ENCODE measurements around the gene METTL8. TPM values are rescaled to one million over a fixed set of nuclear protein-coding genes. Genes with fewer than 3 reads are reported as not detected.
A peak's percentile ranks its signal among the peaks of the same experiment; 100 is the strongest.

METTL8 gene
- polyA plus RNA-seq, 2 of the 4 experiments (the other 2 are of a cell fraction) = 21.8 to 58.3 TPM

GRCh38 chr2:171348056-171348455, 85.7 kb downstream of the METTL8 start (continued):
- TF ChIP-seq, protein P1, sequence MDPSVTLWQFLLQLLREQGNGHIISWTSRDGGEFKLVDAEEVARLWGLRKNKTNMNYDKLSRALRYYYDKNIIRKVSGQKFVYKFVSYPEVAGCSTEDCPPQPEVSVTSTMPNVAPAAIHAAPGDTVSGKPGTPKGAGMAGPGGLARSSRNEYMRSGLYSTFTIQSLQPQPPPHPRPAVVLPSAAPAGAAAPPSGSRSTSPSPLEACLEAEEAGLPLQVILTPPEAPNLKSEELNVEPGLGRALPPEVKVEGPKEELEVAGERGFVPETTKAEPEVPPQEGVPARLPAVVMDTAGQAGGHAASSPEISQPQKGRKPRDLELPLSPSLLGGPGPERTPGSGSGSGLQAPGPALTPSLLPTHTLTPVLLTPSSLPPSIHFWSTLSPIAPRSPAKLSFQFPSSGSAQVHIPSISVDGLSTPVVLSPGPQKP (IDR thresholded peaks at IDR 0.05; ENCODE audit: low read depth, low read length) = no peak
- TF ChIP-seq ZC3H11A (IDR thresholded peaks at IDR 0.05) (no peak), BHLHE40 (IDR thresholded peaks at IDR 0.05; ENCODE audit: low read depth, low read length) (no peak), ESRRA (IDR thresholded peaks at IDR 0.05; ENCODE audit: borderline replicate concordance, low read length) (no peak)

DNA sequence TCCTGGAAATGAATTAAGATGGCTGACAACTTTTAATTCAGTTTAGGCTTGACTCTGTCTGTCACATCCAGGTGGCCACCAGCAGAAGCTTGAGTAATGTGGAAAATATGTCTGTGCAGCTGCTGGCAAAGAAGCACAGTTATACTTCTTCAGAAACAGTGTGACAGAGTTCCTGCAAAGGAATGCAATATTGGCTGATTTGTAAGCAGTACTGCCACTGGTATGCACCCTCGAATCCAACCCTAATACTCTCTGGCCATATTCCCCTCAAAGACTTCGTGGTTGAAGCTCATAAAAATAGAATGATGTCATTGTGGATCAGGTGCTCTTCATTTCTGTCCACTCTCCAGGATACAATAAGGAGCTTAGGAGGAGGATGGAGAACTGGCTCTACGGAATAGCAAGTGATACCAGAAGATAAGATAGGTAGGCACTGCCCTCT, 86.2 kb downstream of the METTL8 start:
- no peak overlapping the region for H3K4me3 ChIP-seq
- H3K4me1 ChIP-seq = peaks cover 23% of the 10 kb centered on the region
- H3K4me2 ChIP-seq = peak overlapping the region; percentile 32
- H3K27ac ChIP-seq = no peak overlapping the region
- ChIA-PET CTCF (interaction anchor here (0.6 to 1.1 kb wide), 3 partner anchors 11 to 79 kb away, joined by 3 read pairs; no protein-coding TSS in a partner anchor), POLR2A (no interaction called here)
- H3K9me3 ChIP-seq = no peaks in the 10 kb centered on the region
- TF ChIP-seq GATA3 (IDR thresholded peaks at IDR 0.05; ENCODE audit: borderline replicate concordance) (no peak), RFX5 (IDR thresholded peaks at IDR 0.05) (no peak), BCL3 (IDR thresholded peaks at IDR 0.05) (no peak), SMC3 (IDR thresholded peaks at IDR 0.05) (no peak), HES2 (IDR thresholded peaks at IDR 0.05) (no peak), JUNB (IDR thresholded peaks at IDR 0.05) (no peak), USF2 (IDR thresholded peaks at IDR 0.05) (no peak), NPAS2 (CRISPR knock-in tag; IDR thresholded peaks at IDR 0.05; ENCODE audit: borderline replicate concordance) (no peak), JUN (IDR thresholded peaks at IDR 0.05) (no peak), CBX8 (IDR thresholded peaks at IDR 0.05) (no peak), CBX2 (IDR thresholded peaks at IDR 0.05; ENCODE audit: borderline replicate concordance, low read depth) (no peak), MAX (IDR thresholded peaks at IDR 0.05) (no peak), RARB (CRISPR knock-in tag; IDR thresholded peaks at IDR 0.05) (no peak), PHF8 (IDR thresholded peaks at IDR 0.05; ENCODE audit: borderline replicate concordance, low read depth) (no peak), FOSL2 (IDR thresholded peaks at IDR 0.05) (no peak), FOSL2 (CRISPR knock-in tag; IDR thresholded peaks at IDR 0.05) (no peak), MAFK (IDR thresholded peaks at IDR 0.05; ENCODE audit: partially characterized antibody) (no peak), EHMT2 (IDR thresholded peaks at IDR 0.05; ENCODE audit: low read depth) (no peak), MAZ (IDR thresholded peaks at IDR 0.05; ENCODE audit: borderline replicate concordance, low read depth, low read length) (no peak), ZSCAN20 (CRISPR knock-in tag; IDR thresholded peaks at IDR 0.05) (no peak)
- TF ChIP-seq, protein P2, sequence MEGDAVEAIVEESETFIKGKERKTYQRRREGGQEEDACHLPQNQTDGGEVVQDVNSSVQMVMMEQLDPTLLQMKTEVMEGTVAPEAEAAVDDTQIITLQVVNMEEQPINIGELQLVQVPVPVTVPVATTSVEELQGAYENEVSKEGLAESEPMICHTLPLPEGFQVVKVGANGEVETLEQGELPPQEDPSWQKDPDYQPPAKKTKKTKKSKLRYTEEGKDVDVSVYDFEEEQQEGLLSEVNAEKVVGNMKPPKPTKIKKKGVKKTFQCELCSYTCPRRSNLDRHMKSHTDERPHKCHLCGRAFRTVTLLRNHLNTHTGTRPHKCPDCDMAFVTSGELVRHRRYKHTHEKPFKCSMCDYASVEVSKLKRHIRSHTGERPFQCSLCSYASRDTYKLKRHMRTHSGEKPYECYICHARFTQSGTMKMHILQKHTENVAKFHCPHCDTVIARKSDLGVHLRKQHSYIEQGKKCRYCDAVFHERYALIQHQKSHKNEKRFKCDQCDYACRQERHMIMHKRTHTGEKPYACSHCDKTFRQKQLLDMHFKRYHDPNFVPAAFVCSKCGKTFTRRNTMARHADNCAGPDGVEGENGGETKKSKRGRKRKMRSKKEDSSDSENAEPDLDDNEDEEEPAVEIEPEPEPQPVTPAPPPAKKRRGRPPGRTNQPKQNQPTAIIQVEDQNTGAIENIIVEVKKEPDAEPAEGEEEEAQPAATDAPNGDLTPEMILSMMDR (IDR thresholded peaks at IDR 0.05) = no peak
- WGBS (ENCODE audit: missing lambda C conversion rate) = 44% methylated on average over 3 of the region's 3 CpGs
- no peak for FAIRE-seq
- DNase-seq (ENCODE audit: low read depth in 1 of 2, low spot score in 1 of 2) = peak in 1 of 2 experiments; percentile 13
- ATAC-seq = peak; percentile 54; a peak in 3 of 6 replicates

Data from A549 (cell line).